HG03045 (cell line): Measurements from ENCODE around the gene BMPR1B.
"Not testable (repeated sequence)": the region's sequence is repeated elsewhere in the genome, so short reads cannot be mapped to it uniquely, and the experiment has no call there.

Experiments
- ATAC-seq: cut with Tn5 transposase; IDR thresholded peaks from one replicate; pipeline ENCODE4 v1.9.1; 2021; ENCODE audit warnings: mild to moderate bottlenecking, moderate library complexity; ENCODE audit not compliant: unreplicated experiment

BMPR1B gene

GRCh38 chr4:95171377-95171776, 413.6 kb downstream of the BMPR1B start:
- not testable (repeated sequence) for ATAC-seq

DNA sequence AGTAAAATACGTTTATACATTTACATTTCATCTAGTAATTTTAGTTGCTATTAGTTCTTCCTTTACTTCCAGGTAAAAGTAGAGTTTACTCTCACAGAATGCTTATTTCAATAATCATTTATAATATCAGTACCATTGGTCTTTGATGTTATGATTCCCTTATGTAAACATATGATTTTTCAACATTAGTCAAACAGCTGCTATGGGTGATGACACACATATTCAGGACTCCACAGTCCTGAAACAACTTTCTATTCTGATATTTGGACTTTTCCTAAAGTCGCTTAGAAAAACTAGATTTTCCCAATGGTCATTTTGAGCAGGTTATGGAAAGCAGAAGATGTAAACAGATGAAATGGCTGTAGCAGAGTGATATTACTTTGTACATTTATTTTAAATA, 421.2 kb downstream of the BMPR1B start:
- ATAC-seq, result no peak

- ATAC-seq, result no peak
Observed at GRCh38 chr4:95180531-95181242, 422.9 kb downstream of the BMPR1B start.

DNA sequence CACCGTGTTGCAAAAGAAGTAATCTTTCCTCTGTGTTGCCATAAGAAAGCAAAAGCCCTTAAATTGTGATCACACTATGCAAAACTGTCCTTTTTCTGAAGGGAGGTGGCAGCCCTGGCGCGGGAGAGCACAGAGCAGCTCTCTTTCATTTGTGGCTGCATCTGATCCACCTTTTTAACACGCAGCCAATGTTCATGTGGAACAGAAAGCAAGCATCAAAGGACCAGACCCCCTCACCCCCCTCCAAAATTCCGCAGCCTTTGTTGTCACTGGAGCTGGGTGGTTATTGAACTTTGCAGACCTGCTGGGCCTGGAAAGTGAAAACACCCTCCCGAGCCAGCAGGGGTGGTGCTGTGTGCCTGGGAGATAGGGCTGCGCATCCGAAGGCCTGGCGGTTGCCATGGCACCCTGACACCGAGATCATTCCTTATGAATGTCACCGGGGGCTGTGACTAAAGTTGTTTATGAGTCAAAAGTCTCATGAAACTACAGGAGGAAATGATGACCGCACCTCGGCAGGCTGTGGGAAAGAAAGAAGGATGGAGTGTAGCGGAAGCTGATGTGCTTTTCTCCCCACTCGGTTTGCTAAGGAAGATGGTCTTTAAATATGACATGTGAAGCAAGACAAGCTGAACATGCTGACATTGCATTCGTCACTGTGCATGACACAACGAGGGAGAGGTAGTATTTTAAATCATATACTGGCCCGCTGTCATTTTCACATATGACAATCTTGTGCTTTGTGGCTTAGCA, 423.7 kb downstream of the BMPR1B start:
- ATAC-seq, result no peak

- no peak for ATAC-seq
Observed at GRCh38 chr4:95181996-95182306, 424.2 kb downstream of the BMPR1B start.

DNA sequence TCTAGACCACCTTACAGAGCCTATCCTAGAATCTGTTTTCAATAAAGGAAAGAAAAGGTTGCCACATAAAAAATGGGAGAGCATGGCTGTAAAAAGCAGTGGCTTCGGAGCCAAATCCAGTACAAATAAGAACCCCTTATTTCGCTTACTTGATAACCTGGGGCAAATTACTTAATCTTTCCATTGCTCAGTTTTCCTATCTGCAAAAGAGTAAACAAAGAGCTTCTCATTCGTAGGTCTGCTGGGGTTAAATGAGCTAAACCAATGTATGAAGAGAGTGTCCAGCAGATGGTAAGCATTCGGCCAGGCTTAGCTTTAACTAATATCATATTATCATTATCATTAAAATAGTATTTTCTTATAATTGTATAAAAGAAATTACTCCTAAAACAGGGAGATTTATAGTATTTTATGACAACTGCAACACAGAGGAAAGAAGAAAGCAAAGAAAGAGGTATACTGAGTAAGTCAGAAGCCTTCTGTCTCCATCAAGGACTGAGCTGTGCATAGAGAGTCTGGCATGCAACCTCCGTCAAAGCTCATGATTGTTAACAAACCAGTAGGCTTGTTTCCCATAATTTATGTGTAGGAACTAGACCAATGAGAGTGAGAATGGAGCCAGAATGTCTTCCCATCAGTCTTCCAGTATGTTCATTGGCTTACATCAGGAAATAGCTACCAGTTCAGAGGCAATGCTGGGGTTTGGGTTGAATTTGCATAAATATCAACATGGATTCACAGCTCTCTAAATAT, 426.1 kb downstream of the BMPR1B start:
- no peak for ATAC-seq

- no peak for ATAC-seq
Observed at GRCh38 chr4:95186666-95187065, 428.9 kb downstream of the BMPR1B start.

DNA sequence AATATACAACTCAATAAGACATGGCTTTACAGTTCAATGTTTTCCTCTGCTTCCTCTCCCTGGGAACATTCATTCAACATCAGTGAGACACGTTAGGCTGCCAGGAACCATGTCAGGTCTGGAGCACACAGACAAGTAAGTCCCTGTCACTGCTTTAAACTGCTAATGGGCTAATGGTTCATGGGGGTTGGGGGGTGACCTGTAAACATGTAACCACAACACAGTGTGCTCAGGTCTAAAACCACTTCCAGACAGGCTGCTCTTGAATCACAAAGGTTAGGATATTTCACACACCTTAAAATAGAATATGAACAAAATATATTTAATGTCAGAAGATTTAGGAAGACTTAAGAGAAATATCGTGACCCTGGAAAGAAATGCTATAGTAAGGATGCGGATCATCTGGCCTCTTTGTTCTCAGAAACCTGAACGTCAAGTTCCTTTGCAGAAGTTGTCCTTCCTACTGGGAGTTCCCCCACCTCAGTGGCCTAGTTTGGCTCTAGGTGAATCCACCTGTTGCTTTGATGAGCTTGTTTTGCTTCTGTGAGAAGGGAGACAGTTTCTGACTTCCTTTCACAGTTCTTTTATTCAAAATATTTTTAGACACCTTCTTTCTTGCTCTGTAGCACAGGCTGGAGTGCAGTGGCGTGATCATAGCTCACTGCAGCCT, 431.1 kb downstream of the BMPR1B start:
- no peak for ATAC-seq

DNA sequence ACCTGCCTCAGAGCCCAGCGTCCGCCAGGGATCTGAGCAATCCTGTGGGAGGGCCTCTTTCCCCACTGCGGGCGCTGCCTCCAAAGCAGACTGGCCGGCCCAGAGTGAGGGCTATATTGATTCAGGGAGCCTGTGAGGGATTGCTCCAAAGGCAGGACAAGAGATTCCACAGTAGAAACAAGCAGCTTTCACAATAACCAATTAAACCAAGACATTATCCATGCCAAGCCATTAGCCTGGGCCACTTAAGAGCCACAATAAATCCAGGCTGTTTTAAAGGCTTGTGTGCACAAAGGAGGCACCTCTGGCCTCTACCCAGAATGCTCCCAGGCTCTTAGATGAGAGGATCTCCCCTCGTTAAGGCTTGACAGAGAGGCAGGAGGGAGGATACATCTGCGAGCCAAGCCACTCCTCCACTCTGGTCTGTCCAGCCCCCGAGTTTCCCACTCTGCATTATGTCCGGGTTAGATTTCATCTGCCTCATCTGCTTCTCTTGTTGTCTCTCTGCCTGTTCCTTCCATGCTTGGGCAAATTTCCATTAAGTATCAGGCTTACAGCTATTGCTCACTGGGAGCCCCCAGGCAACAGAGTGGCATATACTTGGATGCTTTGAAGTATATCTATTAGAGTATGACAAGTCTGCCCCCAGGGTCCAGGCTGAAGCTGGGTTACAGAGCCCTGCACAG, 433.1 kb downstream of the BMPR1B start:
- no peak for ATAC-seq

GRCh38 chr4:95191537-95191936, 433.8 kb downstream of the BMPR1B start:
- ATAC-seq, result no peak

DNA sequence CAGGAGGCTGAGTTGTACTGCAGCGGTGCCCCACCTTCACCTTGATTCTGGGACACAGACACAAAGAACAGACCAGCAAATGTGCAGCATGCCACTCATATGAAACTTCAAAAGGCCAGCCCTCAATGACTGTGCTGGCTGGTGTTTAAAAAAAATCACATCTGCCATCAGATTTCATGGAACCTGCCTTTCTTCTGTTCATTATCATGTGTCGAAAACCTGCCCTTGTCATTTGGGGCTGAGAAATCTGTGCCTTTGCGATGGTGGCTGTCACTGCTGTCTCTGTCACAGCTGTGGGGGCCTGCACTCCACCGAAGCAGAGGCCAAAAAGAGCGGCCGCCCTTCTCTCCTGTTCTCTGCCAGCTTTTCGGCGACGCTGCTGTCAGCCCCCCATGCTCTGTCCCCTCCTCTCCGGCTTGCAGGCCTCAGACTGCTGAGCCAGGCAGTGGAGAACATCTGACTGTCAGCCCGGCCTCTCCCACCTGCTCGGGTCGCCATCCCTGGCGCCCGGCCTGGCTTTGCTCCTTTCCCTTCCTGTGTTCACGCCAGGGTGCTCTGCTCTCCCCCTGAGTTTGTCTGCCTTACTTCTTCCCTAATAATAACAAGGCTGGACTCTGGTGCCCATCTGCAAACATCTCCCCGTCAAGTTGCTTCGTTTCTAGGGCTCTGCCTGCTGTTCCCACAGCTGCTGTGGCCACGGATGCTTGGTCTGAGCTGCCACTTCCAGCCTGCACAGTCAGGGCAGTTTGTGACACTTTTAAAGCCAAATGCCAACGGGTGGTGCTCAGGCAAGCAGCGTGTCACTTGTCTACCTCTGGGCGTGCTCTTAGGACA, 435.9 kb downstream of the BMPR1B start:
- ATAC-seq, result no peak

GRCh38 chr4:95197353-95197752, 439.6 kb downstream of the BMPR1B start:
- no peak for ATAC-seq

DNA sequence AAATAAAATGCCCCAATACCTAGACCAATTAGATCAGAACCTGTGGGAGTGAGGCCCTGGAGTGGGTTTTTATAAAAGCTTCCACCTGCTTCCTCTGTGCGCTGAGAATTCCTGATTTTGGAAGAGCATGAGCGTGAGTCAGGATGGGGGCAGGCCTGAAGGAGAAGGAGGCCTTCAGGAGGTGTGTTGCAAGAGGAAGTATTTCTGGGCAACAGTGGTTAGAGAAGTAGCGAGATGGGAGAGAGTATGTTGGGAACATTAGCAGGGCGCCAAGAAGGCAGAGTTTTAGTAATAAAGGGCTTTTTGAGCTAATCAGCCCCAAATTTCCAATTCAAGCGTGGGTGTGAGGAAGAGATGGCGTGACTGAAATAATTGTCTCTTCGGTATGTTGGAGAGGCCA, 441.2 kb downstream of the BMPR1B start:
- no peak for ATAC-seq

DNA sequence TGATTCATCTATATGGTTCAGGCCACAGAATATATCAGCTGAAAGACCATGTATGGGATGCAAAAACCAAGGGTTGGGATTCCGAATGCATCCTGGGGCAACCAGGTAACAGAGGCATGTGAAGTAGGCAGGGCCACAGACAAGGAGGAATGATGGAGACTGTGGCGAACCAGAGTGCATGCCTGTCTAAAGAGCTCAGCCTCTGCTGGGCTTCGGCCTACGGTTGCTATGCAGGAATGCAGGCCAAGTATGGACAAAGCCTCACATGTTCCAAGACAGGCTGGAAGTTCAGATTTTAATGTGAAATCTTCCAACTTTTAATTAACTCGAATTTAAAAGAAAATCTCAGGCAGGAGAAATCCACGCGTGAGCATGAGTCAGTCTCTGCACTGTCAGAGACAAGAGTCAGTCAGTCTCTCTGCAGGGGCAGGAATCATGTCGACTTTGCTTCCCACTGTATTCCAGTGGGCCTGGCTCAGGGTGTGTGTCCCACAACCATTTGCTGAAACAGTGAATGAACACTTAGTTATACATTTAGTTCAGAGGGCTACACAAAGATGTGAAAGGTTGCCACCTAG, 446.6 kb downstream of the BMPR1B start:
- ATAC-seq, result no peak

DNA sequence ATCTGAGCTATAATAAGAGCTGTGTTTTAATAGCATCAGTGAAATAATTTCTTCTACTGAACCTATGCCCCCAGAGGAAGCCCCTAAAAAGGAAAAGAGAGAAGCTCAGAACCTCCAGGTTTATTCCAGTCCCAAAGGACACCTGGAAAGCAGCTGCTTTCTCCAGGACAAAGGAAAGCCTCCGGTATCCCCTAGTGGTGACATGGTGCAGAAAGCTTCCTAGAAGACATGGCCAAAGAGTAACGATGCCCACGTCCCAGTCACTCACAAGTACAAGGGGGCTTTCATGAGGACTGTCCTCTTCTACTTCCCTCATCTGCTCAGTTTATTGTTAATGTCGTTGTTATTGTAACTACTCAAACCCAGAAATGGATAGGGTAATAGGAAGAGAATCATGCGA, 447.1 kb downstream of the BMPR1B start:
- ATAC-seq, result no peak
